Urinary bladder (tissue), 4 donors: ENCODE data around the gene CHST1. TPM values are rescaled to one million over a fixed set of nuclear protein-coding genes. Genes with fewer than 3 reads are reported as not detected.

Experiments
- DNase-seq: peaks from one replicate; pipeline ENCODE4 v3.0.0-alpha.2; 2015; ENCODE audit errors: extremely low spot score
- H3K27ac ChIP-seq: one replicate; pipeline ENCODE4 v1.5.1; 2013; ENCODE audit warnings: low read depth, mild to moderate bottlenecking, moderate library complexity
- H3K36me3 ChIP-seq: one replicate; pipeline ENCODE4 v1.6.1; 2013; ENCODE audit warnings: mild to moderate bottlenecking, moderate library complexity; ENCODE audit not compliant: insufficient read depth
- H3K4me1 ChIP-seq: one replicate; pipeline ENCODE4 v1.6.1; 2013; ENCODE audit warnings: mild to moderate bottlenecking, moderate library complexity; ENCODE audit not compliant: insufficient read depth
- H3K4me3 ChIP-seq: one replicate; pipeline ENCODE4 v1.5.1; 2013; ENCODE audit warnings: low read depth, low read length
- WGBS: extraction: QIAGEN DNeasy Blood & Tissue Kit; methylation state at CpG from one replicate; pipeline ENCODE4 v1.1.7; 2013; 5-methylcytosine and 5-hydroxymethylcytosine counted together
- polyA plus RNA-seq: library from polyadenylated mRNA; stranded (reverse); fragments of 200-250 nt; gene quantifications from one replicate; pipeline ENCODE4 v1.2.3, GENCODE V29; 2013
- total RNA-seq: library from RNA; depleted of rRNA; stranded (reverse); fragments of >200 nt; gene quantifications from one replicate; pipeline ENCODE4 v1.2.3, GENCODE V29; 2014
- donor health status: healthy with polysubstance abuse.
- donor health status: healthy.

CHST1 gene
- total and polyA plus RNA-seq, 2 donors, result 2.7 to 4.2 TPM

DNA sequence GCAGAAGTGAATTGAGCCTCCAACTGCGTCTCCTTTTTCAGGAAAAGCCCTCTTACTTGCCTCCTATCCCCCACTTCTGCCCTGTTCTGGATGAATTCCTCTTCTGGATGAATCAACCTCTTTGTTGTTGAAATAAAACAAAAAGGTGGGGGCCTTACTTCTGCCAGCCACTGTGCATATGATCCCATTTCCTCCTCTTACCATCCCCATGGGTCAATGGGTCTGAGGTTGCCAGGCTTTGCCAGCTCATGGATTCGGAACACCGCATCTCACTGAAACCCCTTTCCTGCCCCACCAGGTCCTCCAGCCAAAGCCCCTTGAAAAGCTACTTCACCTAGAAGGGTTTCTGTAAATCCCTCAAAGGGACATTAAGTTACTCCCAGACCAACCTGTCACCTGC lies 3.7 kb upstream of the CHST1 start:
- 77% methylated on average over 3 of the region's 3 CpGs for WGBS
- no peaks in the 10 kb centered on the region for H3K36me3 ChIP-seq
- no peak for DNase-seq
- H3K4me3 ChIP-seq, result no peak overlapping the region
- no peaks in the 10 kb centered on the region for H3K4me1 ChIP-seq
- no peak overlapping the region for H3K27ac ChIP-seq

DNA sequence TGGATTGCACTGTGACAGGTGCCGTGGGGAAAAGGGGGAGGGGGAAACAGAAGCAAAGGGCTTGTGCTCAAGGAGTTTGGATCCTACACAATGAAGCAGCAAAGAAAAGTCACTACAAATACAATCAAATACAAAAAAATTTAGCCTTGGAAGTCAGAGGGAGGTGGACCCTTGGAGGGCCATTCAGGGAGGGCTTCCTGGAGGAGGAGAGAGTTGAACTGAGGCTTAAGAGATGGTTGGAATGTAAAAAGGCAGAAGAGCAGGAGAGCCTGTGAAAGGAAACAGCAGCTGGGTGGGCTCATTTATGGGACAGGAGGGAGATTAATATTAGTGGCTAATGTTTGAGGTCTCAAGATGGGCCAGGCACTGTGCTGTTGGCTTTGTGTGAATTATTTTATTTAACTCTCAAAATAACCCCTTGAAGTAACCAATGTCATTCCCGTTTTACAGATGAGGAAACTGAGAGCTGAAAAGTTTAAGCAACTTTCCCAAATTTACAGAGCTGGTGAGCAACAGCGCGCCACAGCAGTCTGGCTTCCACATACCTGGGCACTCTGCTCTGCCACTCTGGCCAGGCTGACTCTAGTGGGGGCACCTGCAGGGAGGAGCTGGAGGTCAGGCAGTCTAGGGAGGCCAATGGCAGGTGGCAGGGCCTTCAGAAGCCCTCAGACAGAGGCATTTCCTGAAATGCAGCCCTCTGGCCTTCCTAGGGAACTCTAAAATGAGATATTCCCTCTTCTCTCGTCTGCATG lies 2.7 kb upstream of the CHST1 start:
- Histone ChIP-seq H3K36me3 (no peaks in the 10 kb centered on the region), H3K4me3 (no peak overlapping the region), H3K27ac (no peak overlapping the region), H3K4me1 (no peaks in the 10 kb centered on the region)
- WGBS, result 87% methylated on average over 5 of the region's 5 CpGs
- DNase-seq, result no peak

- Histone ChIP-seq H3K36me3 (no peaks in the 10 kb centered on the region), H3K27ac (no peak overlapping the region), H3K4me3 (no peak overlapping the region), H3K4me1 (no peaks in the 10 kb centered on the region)
- no peak for DNase-seq
- 68% methylated on average over 12 of the region's 12 CpGs for WGBS
Observed at GRCh38 chr11:45666648-45667642, 1.5 kb upstream of the CHST1 start.

DNA sequence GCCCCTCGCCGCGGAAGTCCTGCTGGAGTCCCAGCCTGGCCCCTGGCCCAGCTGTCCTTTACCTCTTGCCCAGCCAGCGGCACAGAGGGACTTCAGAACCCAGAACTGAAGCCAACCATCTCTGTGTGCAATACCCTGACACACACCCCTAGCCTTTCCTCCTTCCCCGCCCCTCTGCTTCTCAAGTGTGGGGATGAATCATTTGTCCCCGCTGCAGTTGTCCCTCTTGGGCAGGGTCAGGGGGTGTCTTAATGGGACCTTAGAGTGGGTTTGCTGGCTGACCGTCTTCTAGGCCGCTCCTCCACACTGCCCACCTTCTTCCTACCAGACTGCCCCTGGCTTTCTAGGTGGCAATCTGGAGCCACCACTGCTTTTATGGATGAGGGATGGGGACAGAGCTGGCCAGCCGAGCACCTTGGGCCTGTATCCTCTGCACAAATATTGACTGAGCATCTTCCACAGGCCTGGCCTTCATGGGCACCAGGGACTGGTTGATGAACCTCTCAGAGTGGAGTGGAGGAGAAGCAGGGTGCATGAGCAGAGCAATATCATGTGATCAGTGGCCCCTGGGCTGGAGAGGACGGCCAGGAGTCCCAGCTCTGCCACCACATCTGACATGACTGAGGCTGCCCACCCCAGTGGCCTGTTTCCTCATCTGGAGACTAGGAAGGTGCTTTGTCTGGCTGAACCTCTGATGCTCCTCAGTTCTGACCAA lies 668 bp upstream of the CHST1 start:
- DNase-seq, result no peak
- WGBS, result 35% methylated on average over 10 of the region's 10 CpGs
- peak overlapping the region; percentile 62 for H3K27ac ChIP-seq
- no peaks in the 10 kb centered on the region for H3K4me1 ChIP-seq
- no peaks in the 10 kb centered on the region for H3K36me3 ChIP-seq
- peak overlapping the region; percentile 64 for H3K4me3 ChIP-seq

DNA sequence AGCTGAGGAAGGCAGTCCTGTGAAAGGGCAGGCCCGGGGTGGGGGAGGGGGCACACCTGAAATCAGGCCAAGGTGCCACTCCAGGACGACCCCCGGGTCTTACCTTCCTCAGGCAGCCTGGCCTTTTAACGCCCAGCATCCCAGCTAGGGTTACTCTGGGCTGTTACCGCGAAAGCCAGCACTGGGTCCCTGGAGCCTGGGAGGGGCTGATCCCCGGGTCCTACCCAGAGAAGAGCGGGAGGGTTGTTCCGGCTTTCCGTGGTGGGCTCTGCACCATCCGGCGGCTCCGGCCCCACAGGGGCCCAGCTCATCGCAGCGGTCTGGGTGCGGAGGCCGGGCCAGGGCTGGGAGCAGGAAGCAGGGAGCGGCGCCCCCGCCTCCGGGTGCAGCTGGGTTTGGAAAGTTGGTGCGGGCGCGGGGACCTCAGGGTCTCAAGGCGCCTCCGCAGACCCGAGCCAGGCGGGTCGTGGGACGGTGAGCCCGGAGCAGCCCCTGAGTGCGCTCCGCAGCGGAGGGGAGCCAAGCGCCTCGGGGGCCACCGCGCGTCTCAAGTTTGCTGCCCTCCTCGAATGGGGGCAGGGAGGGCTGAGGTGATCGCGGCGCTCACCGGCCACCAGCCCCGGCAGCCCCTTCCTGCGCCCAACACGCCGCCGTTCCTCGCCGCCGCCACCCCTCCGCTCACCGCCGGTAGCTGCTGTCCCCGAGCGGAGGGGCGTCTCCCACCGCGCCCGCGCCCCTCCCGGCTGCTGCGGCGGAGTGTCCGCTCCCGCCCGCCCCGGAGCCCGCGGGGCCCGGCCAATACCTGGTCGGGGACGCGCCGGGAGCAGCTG lies 831 bp downstream of the CHST1 start:
- Histone ChIP-seq H3K27ac (no peak overlapping the region), H3K4me3 (peak overlapping the region; percentile 64), H3K36me3 (no peaks in the 10 kb centered on the region), H3K4me1 (no peaks in the 10 kb centered on the region)
- DNase-seq, result no peak
- WGBS, result 1% methylated on average over 76 of the region's 76 CpGs

DNA sequence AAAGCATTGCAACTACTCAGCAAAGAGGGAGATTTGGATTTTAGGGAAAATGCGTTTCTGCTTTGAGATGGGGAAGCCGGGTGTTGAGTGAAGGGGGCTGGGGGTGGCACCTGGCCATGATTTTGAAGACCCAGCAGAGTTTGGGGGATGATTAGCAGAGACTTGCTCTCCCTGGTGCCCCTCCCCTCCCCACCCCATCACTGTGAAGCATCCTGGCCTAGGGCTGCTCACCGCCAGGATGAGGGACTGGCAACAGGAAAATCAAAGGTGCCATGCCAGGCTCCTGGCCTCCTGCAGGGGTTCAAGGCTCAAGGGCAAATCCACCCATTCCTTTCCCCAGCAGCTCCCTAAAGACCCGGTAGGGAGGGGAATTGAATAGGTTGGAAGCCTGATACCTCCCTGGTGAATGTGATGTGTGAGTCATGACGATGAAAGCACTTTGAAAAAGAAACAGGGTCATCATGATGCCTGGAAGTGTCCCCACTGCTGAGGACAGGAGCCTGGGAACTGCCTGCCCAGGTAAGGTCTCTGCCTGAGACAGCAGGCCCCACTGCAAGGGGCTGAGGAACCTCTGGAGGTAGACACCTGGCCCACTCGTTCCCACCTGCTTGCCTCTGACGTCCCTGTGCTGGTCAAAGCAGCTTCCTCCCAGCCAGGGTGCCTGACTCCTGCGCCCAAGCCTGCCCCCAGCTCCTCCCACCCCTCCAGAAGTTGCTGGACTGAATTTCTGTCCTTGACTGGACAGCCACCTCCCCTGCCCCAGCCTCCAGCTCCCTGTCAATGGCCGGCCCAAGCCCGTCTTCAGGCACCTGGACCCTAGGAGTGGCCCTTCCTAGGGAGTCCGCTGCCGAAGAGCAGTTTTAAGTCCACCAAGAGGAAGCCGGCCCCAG lies 1.7 kb downstream of the CHST1 start:
- Histone ChIP-seq H3K36me3 (no peaks in the 10 kb centered on the region), H3K4me3 (peak overlapping the region; percentile 64), H3K4me1 (no peaks in the 10 kb centered on the region), H3K27ac (no peak overlapping the region)
- DNase-seq, result no peak
- 72% methylated on average over 13 of the region's 13 CpGs for WGBS

GRCh38 chr11:45662665-45663485 lies 2.5 kb downstream of the CHST1 start:
- Histone ChIP-seq H3K36me3 (no peaks in the 10 kb centered on the region), H3K27ac (no peak overlapping the region), H3K4me1 (no peaks in the 10 kb centered on the region), H3K4me3 (no peak overlapping the region)
- WGBS, result 42% methylated on average over 14 of the region's 14 CpGs
- DNase-seq, result peak; percentile 43

GRCh38 chr11:45662096-45662664 lies 3.2 kb downstream of the CHST1 start:
- WGBS, result 72% methylated on average over 5 of the region's 5 CpGs
- H3K36me3 ChIP-seq, result no peaks in the 10 kb centered on the region
- H3K4me3 ChIP-seq, result no peak overlapping the region
- H3K4me1 ChIP-seq, result no peaks in the 10 kb centered on the region
- no peak overlapping the region for H3K27ac ChIP-seq
- DNase-seq, result no peak

DNA sequence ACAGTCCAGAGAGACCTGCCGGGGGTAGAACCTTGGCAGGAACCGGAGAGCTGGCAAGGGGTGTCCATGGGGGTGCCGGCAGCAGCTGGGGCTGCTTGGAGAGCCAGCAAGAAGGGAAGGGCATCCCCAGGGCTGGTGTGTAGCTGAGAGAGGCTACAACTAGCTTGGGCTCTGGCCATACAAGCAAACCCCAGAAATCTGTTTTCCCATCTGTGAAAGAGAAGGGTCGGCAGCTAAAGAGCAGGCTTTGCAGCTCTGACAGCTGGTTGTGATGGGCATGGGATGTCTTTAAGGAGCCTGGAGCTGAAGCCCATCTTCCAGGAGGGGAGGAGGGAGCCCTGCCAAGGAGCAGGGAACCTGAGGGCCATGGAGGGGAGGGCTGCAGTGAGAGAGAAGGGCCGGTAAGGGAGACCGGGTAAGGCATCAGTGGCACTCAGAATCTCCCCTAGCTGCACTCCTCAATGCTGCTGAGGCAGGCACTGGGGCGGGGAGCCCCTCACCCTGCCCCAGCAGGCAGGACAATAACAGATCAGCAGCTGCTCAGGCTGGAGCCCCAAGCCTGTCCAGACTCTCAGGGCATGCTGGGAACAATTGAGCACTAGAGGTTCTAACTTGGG lies 3.9 kb downstream of the CHST1 start:
- WGBS, result 50% methylated on average over 7 of the region's 7 CpGs
- no peak overlapping the region for H3K4me3 ChIP-seq
- H3K36me3 ChIP-seq, result no peaks in the 10 kb centered on the region
- no peak for DNase-seq
- H3K27ac ChIP-seq, result no peak overlapping the region
- H3K4me1 ChIP-seq, result no peaks in the 10 kb centered on the region

GRCh38 chr11:45660729-45661438 lies 4.5 kb downstream of the CHST1 start:
- no peak for DNase-seq
- WGBS, result 37% methylated on average over 12 of the region's 12 CpGs

GRCh38 chr11:45659818-45660160 lies 5.6 kb downstream of the CHST1 start:
- H3K27ac ChIP-seq, result no peak overlapping the region
- DNase-seq, result no peak
- no peak overlapping the region for H3K4me3 ChIP-seq
- WGBS, result 82% methylated on average over 4 of the region's 4 CpGs
- no peaks in the 10 kb centered on the region for H3K36me3 ChIP-seq
- no peaks in the 10 kb centered on the region for H3K4me1 ChIP-seq

More at GRCh38 chr11:45660729-45661438, 4.5 kb downstream of the CHST1 start:
- no peaks in the 10 kb centered on the region for H3K36me3 ChIP-seq
- H3K4me3 ChIP-seq, result no peak overlapping the region
- H3K27ac ChIP-seq, result no peak overlapping the region
- no peaks in the 10 kb centered on the region for H3K4me1 ChIP-seq
